Left ventricle myocardium inferior (tissue), 1 donor: ENCODE results near the gene ROBO4. TPM values are rescaled to one million over a fixed set of nuclear protein-coding genes. Genes with fewer than 3 reads are reported as not detected.

Experiments used
- DNase-seq: peaks from one replicate; pipeline ENCODE4 v3.0.0-alpha.2; 2020
- H3K27ac ChIP-seq: fragments of 200-600 bp; replicated peaks from 2 replicates; pipeline ENCODE4 v1.8.0; 2021
- H3K27me3 ChIP-seq: fragments of 200-600 bp; 2 replicates; pipeline ENCODE4 v1.8.0; 2021; ENCODE audit warnings: low read depth
- H3K36me3 ChIP-seq: fragments of 200-600 bp; 2 replicates; pipeline ENCODE4 v1.8.0; 2021
- H3K4me1 ChIP-seq: fragments of 200-600 bp; 2 replicates; pipeline ENCODE4 v1.8.0; 2021
- H3K4me3 ChIP-seq: fragments of 200-600 bp; 2 replicates; pipeline ENCODE4 v1.8.0; 2021; ENCODE audit warnings: mild to moderate bottlenecking, moderate library complexity
- H3K9me3 ChIP-seq: fragments of 200-600 bp; replicated peaks from 2 replicates; pipeline ENCODE4 v1.8.0; 2021
- intact Hi-C: fragments of 100-400 bp; cut with micrococcal nuclease; formaldehyde crosslinking; loops from one replicate; pipeline ENCODE4 v1.11.0; 2022
- total RNA-seq: library from RNA; stranded (reverse); fragmentation: NEBNext Ultra II Directional; extraction: Animal tissue kit (Norgen Biotek cat#: 25700); gene quantifications from one replicate; pipeline ENCODE4 v1.2.1, GENCODE V29; 2021
- TF ChIP-seq, protein P1 (sequence below): fragments of 200-600 bp; IDR thresholded peaks from 2 replicates; pipeline ENCODE4 v1.8.0; 2021; ENCODE audit warnings: antibody characterized with exemption, mild to moderate bottlenecking, borderline replicate concordance
- donor health status: DM: no; HTN: yes; CAD: no; lungs with severe emphysema.

ROBO4 gene
- total RNA-seq, 1 donor from 2014 or later, result 20.7 TPM

GRCh38 chr11:124882339-124883071 lies 15.2 kb downstream of the ROBO4 start:
- Histone ChIP-seq H3K36me3 (peaks cover 13% of the 10 kb centered on the region), H3K9me3 (no peaks in the 10 kb centered on the region), H3K4me1 (peaks cover 77% of the 10 kb centered on the region), H3K27ac (peak overlapping the region; percentile 69), H3K27me3 (peaks cover 30% of the 10 kb centered on the region), H3K4me3 (no peak overlapping the region)
- no peak for DNase-seq
- intact Hi-C loops, result no loop called here
- TF ChIP-seq, protein P1, sequence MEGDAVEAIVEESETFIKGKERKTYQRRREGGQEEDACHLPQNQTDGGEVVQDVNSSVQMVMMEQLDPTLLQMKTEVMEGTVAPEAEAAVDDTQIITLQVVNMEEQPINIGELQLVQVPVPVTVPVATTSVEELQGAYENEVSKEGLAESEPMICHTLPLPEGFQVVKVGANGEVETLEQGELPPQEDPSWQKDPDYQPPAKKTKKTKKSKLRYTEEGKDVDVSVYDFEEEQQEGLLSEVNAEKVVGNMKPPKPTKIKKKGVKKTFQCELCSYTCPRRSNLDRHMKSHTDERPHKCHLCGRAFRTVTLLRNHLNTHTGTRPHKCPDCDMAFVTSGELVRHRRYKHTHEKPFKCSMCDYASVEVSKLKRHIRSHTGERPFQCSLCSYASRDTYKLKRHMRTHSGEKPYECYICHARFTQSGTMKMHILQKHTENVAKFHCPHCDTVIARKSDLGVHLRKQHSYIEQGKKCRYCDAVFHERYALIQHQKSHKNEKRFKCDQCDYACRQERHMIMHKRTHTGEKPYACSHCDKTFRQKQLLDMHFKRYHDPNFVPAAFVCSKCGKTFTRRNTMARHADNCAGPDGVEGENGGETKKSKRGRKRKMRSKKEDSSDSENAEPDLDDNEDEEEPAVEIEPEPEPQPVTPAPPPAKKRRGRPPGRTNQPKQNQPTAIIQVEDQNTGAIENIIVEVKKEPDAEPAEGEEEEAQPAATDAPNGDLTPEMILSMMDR, result no peak

DNA sequence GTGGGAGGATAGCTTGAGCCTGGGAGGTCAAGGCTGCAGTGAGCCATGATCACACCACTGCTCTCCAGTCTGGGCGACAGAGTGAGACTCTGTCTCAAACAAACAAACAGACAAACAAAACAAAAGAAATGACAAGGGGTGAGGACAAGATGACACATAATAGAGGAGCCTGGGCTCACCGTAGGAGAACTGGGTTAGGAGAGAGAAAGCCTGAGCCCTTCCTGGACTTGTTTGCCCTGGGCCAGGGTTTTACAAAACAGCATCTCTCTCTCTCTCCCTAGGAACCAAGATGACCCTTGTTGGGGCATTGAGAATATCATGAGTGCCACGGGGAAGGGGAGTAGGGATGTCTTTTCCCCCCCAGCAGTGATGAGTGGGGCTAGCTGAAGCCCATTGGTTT lies 16.7 kb downstream of the ROBO4 start:
- Histone ChIP-seq H3K9me3 (no peaks in the 10 kb centered on the region), H3K4me1 (peaks cover 78% of the 10 kb centered on the region), H3K27ac (no peak overlapping the region), H3K27me3 (peaks cover 37% of the 10 kb centered on the region), H3K36me3 (peaks cover 10% of the 10 kb centered on the region), H3K4me3 (no peak overlapping the region)
- intact Hi-C loops, result no loop called here
- TF ChIP-seq, protein P1, result no peak
- no peak for DNase-seq

GRCh38 chr11:124880290-124880611 lies 17.4 kb downstream of the ROBO4 start:
- peak overlapping the region; percentile 33 for H3K27ac ChIP-seq
- intact Hi-C loops, result no loop called here
- no peak overlapping the region for H3K4me3 ChIP-seq
- peaks cover 10% of the 10 kb centered on the region for H3K36me3 ChIP-seq
- DNase-seq, result no peak
- H3K4me1 ChIP-seq, result peaks cover 76% of the 10 kb centered on the region
- TF ChIP-seq, protein P1, result no peak
- no peaks in the 10 kb centered on the region for H3K9me3 ChIP-seq
- peaks cover 44% of the 10 kb centered on the region for H3K27me3 ChIP-seq

DNA sequence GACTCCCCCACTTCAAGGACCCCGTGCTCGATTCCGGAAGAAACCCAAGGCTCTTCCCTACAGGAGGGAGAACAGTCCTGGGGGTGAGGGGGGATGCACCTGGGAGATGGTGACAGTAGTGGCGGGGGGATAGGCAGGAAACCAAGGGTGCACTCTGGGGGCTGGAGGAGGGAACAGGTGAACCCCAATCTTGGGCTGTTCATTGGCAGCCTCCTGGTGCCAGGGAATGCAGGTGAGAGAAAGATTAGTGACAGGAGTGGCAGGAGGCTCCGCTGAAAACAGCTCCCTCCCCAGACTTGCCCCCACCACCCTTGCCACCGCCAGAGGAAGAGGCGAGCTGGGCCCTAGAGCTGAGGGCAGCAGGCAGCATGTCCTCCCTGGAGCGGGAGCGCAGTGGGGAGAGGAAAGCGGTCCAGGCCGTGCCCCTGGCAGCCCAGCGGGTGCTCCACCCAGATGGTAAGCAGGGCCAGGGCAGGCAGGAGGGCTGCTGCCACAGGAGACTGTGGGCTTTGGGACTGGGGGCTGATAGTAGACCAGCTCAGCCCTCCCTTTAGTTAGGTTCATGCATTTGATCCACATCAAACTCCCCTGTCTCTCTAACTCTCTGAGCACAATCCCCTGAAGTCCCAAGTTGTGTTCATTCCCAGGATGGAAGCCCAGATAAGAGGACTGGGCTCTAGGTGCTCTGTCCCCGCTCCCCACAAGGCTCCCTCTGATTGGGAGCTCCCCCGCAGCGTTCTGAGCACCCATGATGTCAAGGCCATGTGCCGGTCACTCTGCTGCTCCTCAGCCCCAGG lies 18.0 kb downstream of the ROBO4 start:
- Histone ChIP-seq H3K4me1 (peaks cover 71% of the 10 kb centered on the region), H3K36me3 (peaks cover 7% of the 10 kb centered on the region), H3K27me3 (peaks cover 43% of the 10 kb centered on the region), H3K4me3 (no peak overlapping the region), H3K27ac (peak overlapping the region; percentile 33), H3K9me3 (no peaks in the 10 kb centered on the region)
- intact Hi-C loops, result no loop called here
- TF ChIP-seq, protein P1, result no peak
- DNase-seq, result no peak

DNA sequence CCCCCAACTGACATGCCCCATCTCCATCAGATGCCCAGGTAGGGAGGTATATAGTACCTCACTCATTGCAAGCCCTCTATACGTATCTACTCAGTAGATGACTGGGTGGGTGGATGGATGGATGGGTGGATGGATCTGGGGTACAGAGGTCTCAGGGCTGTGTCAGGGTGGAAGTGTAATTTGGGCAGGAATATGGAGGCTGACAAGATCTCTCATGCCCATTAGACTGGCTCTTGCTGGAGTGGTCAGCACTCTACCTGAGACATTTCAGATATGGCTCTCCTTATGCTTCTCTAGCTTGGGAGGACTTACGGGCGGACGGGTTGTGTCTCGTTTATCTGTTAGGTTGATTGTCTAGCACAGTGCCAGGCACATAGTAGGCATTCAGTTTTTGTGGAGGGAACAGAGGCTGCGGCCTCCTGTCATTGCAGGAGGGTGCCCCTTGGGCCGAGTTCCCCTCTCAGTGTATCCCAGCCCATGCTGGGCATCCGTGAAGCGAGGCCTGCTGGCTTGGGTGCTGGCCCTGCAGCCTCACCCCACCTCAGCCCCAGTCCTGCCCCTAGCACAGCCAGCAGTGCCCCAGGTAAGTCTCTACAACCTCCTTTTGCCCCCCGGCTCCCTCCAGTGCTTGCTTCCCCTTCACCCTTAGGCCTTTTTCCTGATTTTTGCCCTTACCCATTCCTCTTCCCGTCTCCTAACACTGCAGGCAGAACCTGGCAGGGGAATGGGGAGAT lies 18.7 kb downstream of the ROBO4 start:
- Histone ChIP-seq H3K36me3 (no peaks in the 10 kb centered on the region), H3K4me3 (no peak overlapping the region), H3K9me3 (no peaks in the 10 kb centered on the region), H3K27ac (no peak overlapping the region), H3K4me1 (peaks cover 63% of the 10 kb centered on the region), H3K27me3 (peaks cover 51% of the 10 kb centered on the region)
- TF ChIP-seq, protein P1, result no peak
- no peak for DNase-seq
- intact Hi-C loops, result no loop called here
